ENCODE data around the gene ABCC5.

DNA sequence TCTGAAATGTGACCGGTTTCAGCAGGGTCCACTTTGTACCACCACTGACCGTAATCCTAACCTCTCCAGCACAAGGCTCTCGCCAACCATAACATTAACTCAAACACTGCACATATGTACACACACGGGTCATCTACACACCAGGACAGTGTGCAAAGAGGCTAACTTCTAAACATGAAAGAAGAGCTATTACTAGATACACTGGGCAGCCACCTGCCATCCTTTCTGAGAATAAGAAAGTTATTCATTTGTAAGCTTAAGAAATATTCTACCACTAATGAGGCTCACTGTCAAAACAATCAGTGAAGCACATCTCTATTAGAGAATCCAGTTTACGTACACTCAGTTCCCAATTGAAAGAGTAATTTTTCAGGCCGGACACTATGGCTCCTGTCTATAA is 73.9 kb downstream of the ABCC5 start:
- TF ChIP-seq, protein P1, sequence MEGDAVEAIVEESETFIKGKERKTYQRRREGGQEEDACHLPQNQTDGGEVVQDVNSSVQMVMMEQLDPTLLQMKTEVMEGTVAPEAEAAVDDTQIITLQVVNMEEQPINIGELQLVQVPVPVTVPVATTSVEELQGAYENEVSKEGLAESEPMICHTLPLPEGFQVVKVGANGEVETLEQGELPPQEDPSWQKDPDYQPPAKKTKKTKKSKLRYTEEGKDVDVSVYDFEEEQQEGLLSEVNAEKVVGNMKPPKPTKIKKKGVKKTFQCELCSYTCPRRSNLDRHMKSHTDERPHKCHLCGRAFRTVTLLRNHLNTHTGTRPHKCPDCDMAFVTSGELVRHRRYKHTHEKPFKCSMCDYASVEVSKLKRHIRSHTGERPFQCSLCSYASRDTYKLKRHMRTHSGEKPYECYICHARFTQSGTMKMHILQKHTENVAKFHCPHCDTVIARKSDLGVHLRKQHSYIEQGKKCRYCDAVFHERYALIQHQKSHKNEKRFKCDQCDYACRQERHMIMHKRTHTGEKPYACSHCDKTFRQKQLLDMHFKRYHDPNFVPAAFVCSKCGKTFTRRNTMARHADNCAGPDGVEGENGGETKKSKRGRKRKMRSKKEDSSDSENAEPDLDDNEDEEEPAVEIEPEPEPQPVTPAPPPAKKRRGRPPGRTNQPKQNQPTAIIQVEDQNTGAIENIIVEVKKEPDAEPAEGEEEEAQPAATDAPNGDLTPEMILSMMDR (IDR thresholded peaks at IDR 0.05; ENCODE audit: low read length) = no peak
- no peak for TF ChIP-seq EZH2 (optimal IDR thresholded peaks at IDR 0.05; ENCODE audit: low read depth, low read length)
- no peak for TF ChIP-seq EZH2phosphoT487 (IDR thresholded peaks at IDR 0.05; ENCODE audit: low read length)

Measured in MM.1S (cell line).